ENCODE results near the gene NUTM2B.
"Not testable (repeated sequence)": the region's sequence is repeated elsewhere in the genome, so short reads cannot be mapped to it uniquely, and the experiment has no call there.

NUTM2B gene, protein sequence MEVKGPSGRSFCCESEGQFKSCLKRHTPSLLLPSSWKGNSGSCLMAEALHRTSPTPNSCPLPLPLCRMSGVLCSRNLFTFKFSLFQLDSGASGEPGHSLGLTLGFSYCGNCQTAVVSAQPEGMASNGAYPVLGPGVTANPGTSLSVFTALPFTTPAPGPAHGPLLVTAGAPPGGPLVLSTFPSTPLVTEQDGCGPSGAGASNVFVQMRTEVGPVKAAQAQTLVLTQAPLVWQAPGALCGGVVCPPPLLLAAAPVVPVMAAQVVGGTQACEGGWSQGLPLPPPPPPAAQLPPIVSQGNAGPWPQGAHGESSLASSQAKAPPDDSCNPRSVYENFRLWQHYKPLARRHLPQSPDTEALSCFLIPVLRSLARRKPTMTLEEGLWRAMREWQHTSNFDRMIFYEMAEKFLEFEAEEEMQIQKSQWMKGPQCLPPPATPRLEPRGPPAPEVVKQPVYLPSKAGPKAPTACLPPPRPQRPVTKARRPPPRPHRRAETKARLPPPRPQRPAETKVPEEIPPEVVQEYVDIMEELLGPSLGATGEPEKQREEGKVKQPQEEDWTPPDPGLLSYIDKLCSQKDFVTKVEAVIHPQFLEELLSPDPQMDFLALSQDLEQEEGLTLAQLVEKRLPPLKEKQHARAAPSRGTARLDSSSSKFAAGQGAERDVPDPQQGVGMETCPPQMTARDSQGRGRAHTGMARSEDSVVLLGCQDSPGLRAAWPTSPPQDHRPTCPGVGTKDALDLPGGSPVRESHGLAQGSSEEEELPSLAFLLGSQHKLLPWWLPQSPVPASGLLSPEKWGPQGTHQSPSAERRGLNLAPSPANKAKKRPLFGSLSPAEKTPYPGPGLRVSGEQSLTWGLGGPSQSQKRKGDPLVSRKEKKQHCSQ

DNA sequence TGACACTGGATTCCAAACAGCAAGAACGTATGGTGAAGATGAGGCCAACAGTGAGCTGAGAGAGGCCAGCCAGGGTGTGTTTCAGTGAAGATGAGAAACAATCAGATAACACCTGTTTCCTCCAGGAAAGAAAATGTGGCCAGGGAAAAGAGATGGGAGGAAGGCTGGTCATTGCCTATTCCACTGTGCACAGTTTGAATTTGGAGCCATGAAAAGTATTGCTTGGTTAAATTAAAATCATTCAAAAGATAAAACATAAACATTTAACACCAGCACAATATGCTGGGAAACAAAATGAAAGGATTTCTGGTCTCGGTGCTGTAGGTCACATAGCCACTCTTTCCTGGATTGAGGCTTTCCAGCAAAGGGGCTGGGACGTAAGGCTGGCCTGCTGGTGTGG, at the start of gene NUTM2B:
NUTM2B (plus strand) TSS at position 301 of the 400 bp plus-strand sequence. CDS start 383 bp downstream, outside the sequence.
- H4K20me1 ChIP-seq (ENCODE audit: insufficient read depth, low read length); H3K9ac ChIP-seq (ENCODE audit: low read length); H3K36me3 ChIP-seq (replicated peaks; ENCODE audit: low read depth, low read length); H3K27me3 ChIP-seq (ENCODE audit: low read depth, low read length); H3K27ac ChIP-seq (ENCODE audit: low read length); H2AFZ ChIP-seq (ENCODE audit: low read depth, low read length); H3K79me2 ChIP-seq (ENCODE audit: low read length); H3K4me1 ChIP-seq (ENCODE audit: low read length); H3K4me3 ChIP-seq (ENCODE audit: low read length); H3K4me2 ChIP-seq (ENCODE audit: low read length); H3K9me3 ChIP-seq (ENCODE audit: insufficient read depth, low read length): not testable (repeated sequence)

DNA sequence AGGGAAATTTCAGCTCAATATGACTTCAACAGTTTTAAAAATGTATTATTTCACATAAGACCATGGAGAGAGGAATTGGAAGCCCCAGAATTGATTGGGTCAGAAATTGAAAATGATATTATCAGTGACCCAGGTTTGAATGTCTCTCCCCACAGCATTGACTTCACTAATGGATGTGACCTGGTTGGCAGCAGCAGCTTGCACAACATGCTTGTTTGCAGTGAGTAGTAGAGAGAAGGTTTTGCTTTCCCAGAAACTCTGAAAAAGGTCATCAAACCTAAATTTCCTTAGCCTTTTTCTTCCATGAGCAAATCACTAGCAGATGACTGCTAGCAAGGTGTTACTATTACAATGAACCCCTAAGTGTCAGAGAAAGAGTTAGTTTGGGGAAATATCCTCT, 39.7 kb upstream of the NUTM2B start:
- not testable (repeated sequence) for H3K9ac ChIP-seq (ENCODE audit: low read length); H3K27ac ChIP-seq (ENCODE audit: low read length); H4K20me1 ChIP-seq (ENCODE audit: insufficient read depth, low read length); H2AFZ ChIP-seq (ENCODE audit: low read depth, low read length); H3K9me3 ChIP-seq (ENCODE audit: insufficient read depth, low read length); H3K79me2 ChIP-seq (ENCODE audit: low read length); H3K4me2 ChIP-seq (ENCODE audit: low read length); H3K4me1 ChIP-seq (ENCODE audit: low read length); H3K36me3 ChIP-seq (replicated peaks; ENCODE audit: low read depth, low read length); H3K4me3 ChIP-seq (ENCODE audit: low read length); H3K27me3 ChIP-seq (ENCODE audit: low read depth, low read length)

DNA sequence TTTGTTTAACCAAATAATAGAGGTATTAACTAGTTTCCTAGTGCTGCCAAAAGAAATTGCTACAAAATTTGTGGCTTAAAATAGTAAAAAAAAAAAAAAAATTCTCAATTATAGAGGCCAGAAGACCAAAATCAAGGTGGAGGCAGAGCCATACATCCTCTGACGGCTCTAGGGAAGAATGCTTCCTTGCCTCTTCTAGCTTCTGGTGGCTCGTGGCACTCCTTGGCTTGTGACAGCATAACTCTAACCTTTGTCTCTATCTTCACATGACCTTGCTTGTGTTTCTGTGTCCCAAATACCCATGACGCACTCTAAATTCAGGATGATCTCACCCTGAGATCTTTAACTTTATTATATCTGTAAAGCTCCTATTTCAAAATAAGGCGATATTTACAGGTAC, 38.3 kb upstream of the NUTM2B start:
- not testable (repeated sequence) for H3K79me2 ChIP-seq (ENCODE audit: low read length); H4K20me1 ChIP-seq (ENCODE audit: insufficient read depth, low read length); H3K27me3 ChIP-seq (ENCODE audit: low read depth, low read length); H3K4me1 ChIP-seq (ENCODE audit: low read length); H3K9ac ChIP-seq (ENCODE audit: low read length); H3K36me3 ChIP-seq (replicated peaks; ENCODE audit: low read depth, low read length); H3K9me3 ChIP-seq (ENCODE audit: insufficient read depth, low read length); H3K27ac ChIP-seq (ENCODE audit: low read length); H3K4me3 ChIP-seq (ENCODE audit: low read length); H3K4me2 ChIP-seq (ENCODE audit: low read length); H2AFZ ChIP-seq (ENCODE audit: low read depth, low read length)

DNA sequence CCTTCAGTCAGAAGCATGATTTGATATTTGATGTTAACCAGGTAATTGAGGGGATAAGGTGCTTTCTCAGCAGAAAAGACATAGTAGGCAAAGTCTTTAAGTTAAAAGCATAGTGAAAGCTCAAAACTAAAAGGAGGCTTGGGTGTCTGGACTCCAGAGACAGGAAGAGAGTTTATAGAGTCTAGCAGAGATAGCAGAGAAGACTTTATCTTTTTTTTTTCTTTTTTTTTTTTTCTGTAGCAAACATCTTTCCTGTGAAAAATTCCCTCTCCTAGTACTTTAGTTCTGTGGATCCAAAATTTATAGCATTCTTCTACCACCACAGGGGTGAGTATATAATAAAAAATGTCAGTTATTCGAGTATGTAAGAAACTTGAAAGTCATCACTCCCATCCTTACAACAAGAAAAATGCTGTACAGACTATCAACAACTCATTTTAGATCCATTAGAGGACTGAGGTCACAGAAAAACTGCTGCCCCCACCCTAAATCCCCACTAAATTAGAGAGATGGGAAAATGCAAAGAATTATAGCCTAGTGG, 33.7 kb upstream of the NUTM2B start:
- not testable (repeated sequence) for H3K4me2 ChIP-seq (ENCODE audit: low read length); H3K9ac ChIP-seq (ENCODE audit: low read length); H3K4me1 ChIP-seq (ENCODE audit: low read length); H3K27ac ChIP-seq (ENCODE audit: low read length); H3K4me3 ChIP-seq (ENCODE audit: low read length); H3K9me3 ChIP-seq (ENCODE audit: insufficient read depth, low read length); H3K27me3 ChIP-seq (ENCODE audit: low read depth, low read length); H2AFZ ChIP-seq (ENCODE audit: low read depth, low read length); H4K20me1 ChIP-seq (ENCODE audit: insufficient read depth, low read length); H3K36me3 ChIP-seq (replicated peaks; ENCODE audit: low read depth, low read length); H3K79me2 ChIP-seq (ENCODE audit: low read length)

DNA sequence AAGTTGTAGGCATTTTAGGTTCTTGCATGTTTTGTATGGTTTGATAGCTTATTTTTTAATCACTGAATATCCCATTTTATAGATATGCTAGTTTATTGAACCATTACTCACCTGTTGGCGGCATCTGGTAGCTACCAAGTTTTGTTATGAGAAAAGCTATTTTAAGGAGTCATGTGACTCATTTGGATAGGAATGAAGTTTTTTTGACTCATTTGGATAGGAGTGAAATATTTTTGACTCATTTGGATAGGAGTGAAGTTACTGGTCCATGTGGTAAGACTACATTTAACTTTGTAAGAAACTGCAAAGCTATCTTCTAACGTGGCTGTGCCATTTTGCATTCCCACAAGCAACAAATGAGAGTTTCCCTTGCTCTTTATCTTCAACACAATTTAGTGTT, 28.1 kb upstream of the NUTM2B start:
- H3K4me3 ChIP-seq (ENCODE audit: low read length); H3K4me1 ChIP-seq (ENCODE audit: low read length); H3K9me3 ChIP-seq (ENCODE audit: insufficient read depth, low read length); H3K27ac ChIP-seq (ENCODE audit: low read length); H3K79me2 ChIP-seq (ENCODE audit: low read length); H3K36me3 ChIP-seq (replicated peaks; ENCODE audit: low read depth, low read length); H4K20me1 ChIP-seq (ENCODE audit: insufficient read depth, low read length); H2AFZ ChIP-seq (ENCODE audit: low read depth, low read length); H3K9ac ChIP-seq (ENCODE audit: low read length); H3K27me3 ChIP-seq (ENCODE audit: low read depth, low read length): not testable (repeated sequence)
- H3K4me2 ChIP-seq (ENCODE audit: low read length): peak overlapping the region; percentile 34; the same call in 1 of the 2 replicates

DNA sequence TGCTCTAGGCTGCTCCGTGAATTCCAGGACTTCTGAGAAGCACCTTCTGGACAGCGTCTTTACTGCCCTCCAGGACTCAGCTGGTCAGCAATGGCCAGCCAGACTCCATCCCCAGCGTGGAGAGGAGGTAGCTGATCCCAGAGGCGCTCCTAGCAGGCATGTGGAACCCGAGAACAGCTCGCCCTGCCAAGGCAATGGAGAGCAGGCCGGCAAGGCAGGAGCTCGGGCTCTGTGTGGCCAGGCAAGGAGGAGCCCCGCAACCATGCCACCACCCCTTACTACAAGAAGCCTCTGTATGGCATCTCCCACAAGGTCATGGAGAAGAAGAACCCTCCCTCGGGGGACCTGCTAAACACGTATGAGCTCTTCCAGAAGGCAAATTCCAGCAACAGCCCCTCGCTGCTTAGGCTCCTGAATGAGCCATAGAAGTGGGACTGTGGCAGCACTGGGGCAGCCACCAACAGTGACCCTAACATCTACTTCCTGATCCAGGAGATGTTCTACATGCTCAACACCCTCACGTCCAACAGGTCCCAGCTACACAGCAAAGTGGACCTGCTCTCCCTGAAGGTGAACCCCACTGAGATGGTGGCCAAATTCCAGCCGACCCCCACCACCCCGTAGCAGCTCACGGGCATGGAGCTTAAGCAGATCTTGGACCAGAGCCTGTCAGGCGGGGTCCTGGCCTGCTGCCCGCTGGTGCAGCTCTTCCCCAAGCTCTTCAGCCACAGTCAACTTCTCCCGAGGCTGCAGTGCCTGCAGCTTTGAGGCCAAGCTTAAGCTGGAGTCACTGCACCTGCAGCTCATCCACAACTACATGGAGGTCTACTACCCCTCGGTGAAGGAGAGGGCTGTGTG, 19.8 kb upstream of the NUTM2B start:
- not testable (repeated sequence) for H2AFZ ChIP-seq (ENCODE audit: low read depth, low read length); H3K27me3 ChIP-seq (ENCODE audit: low read depth, low read length); H3K27ac ChIP-seq (ENCODE audit: low read length); H3K36me3 ChIP-seq (replicated peaks; ENCODE audit: low read depth, low read length); H3K9ac ChIP-seq (ENCODE audit: low read length); H3K4me3 ChIP-seq (ENCODE audit: low read length); H3K4me2 ChIP-seq (ENCODE audit: low read length); H3K9me3 ChIP-seq (ENCODE audit: insufficient read depth, low read length); H3K79me2 ChIP-seq (ENCODE audit: low read length); H3K4me1 ChIP-seq (ENCODE audit: low read length); H4K20me1 ChIP-seq (ENCODE audit: insufficient read depth, low read length)

DNA sequence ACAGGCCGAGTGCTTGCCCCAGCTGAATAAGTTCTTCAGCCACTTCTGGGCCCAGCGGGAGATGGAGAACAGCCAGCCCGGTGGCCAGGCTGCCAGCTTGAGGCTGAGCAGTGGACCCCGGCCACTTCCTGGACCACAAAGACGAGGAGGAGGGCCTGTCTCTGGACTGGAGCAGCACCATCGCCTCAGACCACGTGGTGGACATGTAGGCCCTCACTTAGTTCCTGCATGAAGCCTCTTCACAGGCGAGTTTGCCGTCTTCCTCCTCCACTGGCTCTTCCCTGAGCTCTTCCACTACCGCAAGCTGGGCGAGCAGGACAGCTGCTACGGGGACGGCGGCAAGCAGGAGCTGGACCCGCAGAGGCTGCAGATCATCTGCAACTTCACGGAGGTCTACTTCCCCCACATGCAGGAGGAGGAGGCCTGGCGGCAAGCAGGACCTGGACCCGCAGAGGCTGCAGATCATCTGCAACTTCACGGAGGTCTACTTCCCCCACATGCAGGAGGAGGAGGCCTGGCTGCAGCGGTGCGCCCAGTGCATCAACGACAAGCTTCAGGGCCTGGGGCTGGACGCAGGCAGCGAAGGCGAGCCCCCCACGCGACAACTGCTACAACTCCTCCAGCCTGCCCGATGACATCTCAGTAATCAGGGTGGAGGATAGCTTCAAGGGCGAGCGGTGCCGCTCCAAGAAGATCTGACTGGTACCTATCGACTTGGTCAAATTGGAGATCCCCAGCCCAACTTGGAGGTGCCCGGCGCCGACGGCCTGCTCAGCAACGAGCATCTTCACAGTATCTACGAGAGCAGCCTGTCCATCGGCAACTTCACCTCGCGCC, 18.9 kb upstream of the NUTM2B start:
- not testable (repeated sequence) for H3K4me3 ChIP-seq (ENCODE audit: low read length); H3K9me3 ChIP-seq (ENCODE audit: insufficient read depth, low read length); H4K20me1 ChIP-seq (ENCODE audit: insufficient read depth, low read length); H2AFZ ChIP-seq (ENCODE audit: low read depth, low read length); H3K79me2 ChIP-seq (ENCODE audit: low read length); H3K36me3 ChIP-seq (replicated peaks; ENCODE audit: low read depth, low read length); H3K4me1 ChIP-seq (ENCODE audit: low read length); H3K27ac ChIP-seq (ENCODE audit: low read length); H3K27me3 ChIP-seq (ENCODE audit: low read depth, low read length); H3K4me2 ChIP-seq (ENCODE audit: low read length); H3K9ac ChIP-seq (ENCODE audit: low read length)
